Progenitor cell of endocrine pancreas (in vitro differentiated cells): ENCODE data around the gene GRAMD4. TPM values are rescaled to one million over a fixed set of nuclear protein-coding genes. Genes with fewer than 3 reads are reported as not detected.

ENCODE experiments used
- DNase-seq: peaks from one replicate; pipeline ENCODE4 v3.0.0; 2021; ENCODE audit warnings: low spot score; ENCODE audit not compliant: unreplicated experiment
- H3K27ac Mint-ChIP-seq: 2 replicates; pipeline ENCODE4 v1.8.0; 2021; ENCODE audit warnings: mild to moderate bottlenecking, moderate library complexity, mixed read lengths
- H3K27me3 Mint-ChIP-seq: 2 replicates; pipeline ENCODE4 v1.8.0; 2021; ENCODE audit warnings: mixed read lengths
- H3K36me3 Mint-ChIP-seq: 2 replicates; pipeline ENCODE4 v1.8.0; 2022; ENCODE audit warnings: mixed read lengths; ENCODE audit not compliant: insufficient read depth
- H3K4me1 Mint-ChIP-seq: 2 replicates; pipeline ENCODE4 v1.8.0; 2021; ENCODE audit warnings: low read depth, mixed read lengths
- H3K4me3 Mint-ChIP-seq: 2 replicates; pipeline ENCODE4 v1.8.0; 2021; ENCODE audit warnings: low read depth, mild to moderate bottlenecking, moderate library complexity, mixed read lengths
- H3K9me3 Mint-ChIP-seq: 2 replicates; pipeline ENCODE4 v1.8.0; 2021; ENCODE audit warnings: low read depth, mixed read lengths
- CTCF ChIP-seq: fragments of 200-600 bp; sonication (generic); IDR thresholded peaks from one replicate; pipeline ENCODE4 v1.5.0; 2021; ENCODE audit warnings: antibody characterized with exemption, mild to moderate bottlenecking; ENCODE audit not compliant: unreplicated experiment
- total RNA-seq: library from RNA; stranded (reverse); gene quantifications from 2 replicates; pipeline ENCODE4 v1.2.1, GENCODE V29; 2021

The GRAMD4 gene
- total RNA-seq, 1 donor from 2014 or later: 68.8 TPM

- TF ChIP-seq CTCF: no peak
- no peak overlapping the region for H3K4me3 Mint-ChIP-seq
- no peaks in the 10 kb centered on the region for H3K4me1 Mint-ChIP-seq
These were observed 56.3 kb downstream of the GRAMD4 start for GRCh38 chr22:46676479-46676878.

GRCh38 chr22:46676881-46677280 lies 56.7 kb downstream of the GRAMD4 start:
- Mint-ChIP-seq H3K27ac (no peak overlapping the region), H3K27me3 (no peaks in the 10 kb centered on the region), H3K9me3 (no peaks in the 10 kb centered on the region), H3K36me3 (peaks cover 1% of the 10 kb centered on the region), H3K4me1 (no peaks in the 10 kb centered on the region), H3K4me3 (no peak overlapping the region)
- DNase-seq: no peak
- TF ChIP-seq CTCF: no peak

More at GRCh38 chr22:46676479-46676878, 56.3 kb downstream of the GRAMD4 start:
- H3K36me3 Mint-ChIP-seq: peaks cover 1% of the 10 kb centered on the region
- no peaks in the 10 kb centered on the region for H3K27me3 Mint-ChIP-seq
- no peak overlapping the region for H3K27ac Mint-ChIP-seq
- no peaks in the 10 kb centered on the region for H3K9me3 Mint-ChIP-seq
- no peak for DNase-seq

DNA sequence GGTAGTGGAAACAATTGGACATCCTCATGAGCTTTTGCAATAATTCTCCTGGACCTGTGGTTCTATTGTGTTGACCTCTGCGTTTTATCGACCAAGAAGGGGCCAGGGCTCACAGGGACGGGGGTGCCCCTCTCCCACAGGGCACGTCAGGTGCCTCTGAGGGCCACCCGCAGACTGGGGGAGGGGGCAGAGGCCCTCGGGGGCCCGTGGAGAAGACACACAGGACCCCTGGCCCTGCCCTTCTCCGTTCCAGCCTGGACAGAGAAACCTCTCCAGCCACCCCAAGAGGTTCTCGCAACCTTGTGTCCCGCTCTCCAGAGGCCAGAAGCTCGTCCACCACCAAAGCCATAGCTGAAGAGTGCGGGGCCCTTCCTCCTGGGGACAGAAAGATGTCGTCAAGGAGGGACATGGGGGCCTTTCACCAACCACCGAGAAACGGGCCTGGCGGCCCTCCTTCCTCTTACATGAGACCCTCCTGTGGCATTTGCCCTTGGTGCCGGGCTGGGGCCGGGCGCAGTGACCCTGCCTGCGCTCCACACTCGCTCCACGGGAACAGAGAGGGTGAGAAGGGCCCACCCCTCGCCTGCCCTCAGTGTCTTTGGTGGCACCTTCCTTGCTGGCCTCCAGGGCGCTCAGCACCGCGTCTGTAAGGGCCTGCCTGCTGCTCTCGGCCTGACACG lies 57.3 kb downstream of the GRAMD4 start:
- no peak overlapping the region for H3K27ac Mint-ChIP-seq
- no peaks in the 10 kb centered on the region for H3K9me3 Mint-ChIP-seq
- no peaks in the 10 kb centered on the region for H3K27me3 Mint-ChIP-seq
- H3K4me1 Mint-ChIP-seq: no peaks in the 10 kb centered on the region
- TF ChIP-seq CTCF: no peak
- no peak overlapping the region for H3K4me3 Mint-ChIP-seq
- peaks cover 1% of the 10 kb centered on the region for H3K36me3 Mint-ChIP-seq
- DNase-seq: no peak

DNA sequence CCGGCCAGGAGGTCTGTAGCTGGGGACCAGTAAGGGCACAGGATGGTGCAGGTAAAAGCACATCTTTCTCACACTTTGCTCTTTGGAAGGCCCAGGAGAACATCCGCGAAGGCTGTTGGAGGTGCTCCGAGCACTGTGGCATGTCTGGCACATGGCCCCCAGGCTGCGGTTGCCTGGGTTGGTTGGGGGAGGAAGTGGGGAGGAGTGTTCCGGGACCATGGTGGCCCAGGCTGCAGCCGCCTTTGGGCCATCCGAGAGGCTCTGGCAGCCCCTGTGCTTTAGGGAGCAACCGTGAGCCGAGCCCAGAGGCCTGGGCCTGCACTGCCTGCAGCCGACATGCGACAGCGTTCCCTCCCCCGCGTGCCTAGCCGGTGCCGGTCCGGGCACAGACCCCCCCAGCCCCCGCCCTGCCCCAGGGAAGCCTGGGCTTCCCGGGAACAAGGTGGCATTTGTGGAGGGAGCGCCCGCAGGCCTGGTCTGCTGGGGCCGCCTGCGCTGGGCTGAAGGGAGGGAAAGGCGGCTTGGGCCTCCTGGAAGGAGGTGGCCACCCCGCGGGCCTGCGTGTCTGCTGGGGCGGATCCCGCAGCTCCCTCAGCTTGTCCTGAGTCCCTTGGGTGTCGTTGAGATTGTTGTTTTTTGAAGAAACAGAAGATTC lies 57.9 kb downstream of the GRAMD4 start:
- no peak for TF ChIP-seq CTCF
- DNase-seq: no peak
- Mint-ChIP-seq H3K36me3 (peaks cover 1% of the 10 kb centered on the region), H3K27me3 (no peaks in the 10 kb centered on the region), H3K9me3 (no peaks in the 10 kb centered on the region), H3K4me3 (no peak overlapping the region), H3K4me1 (no peaks in the 10 kb centered on the region), H3K27ac (no peak overlapping the region)

- Mint-ChIP-seq H3K27me3 (no peaks in the 10 kb centered on the region), H3K9me3 (no peaks in the 10 kb centered on the region), H3K4me1 (no peaks in the 10 kb centered on the region), H3K36me3 (peaks cover 1% of the 10 kb centered on the region), H3K27ac (no peak overlapping the region), H3K4me3 (no peak overlapping the region)
- no peak for DNase-seq
- TF ChIP-seq CTCF: no peak
These were observed 58.9 kb downstream of the GRAMD4 start for GRCh38 chr22:46678785-46679700.
